NOMO-1 treated with dmso at 0.1 percent for 144 hours (cell line): ENCODE results near the gene TBX10.
A peak's percentile ranks its signal among the peaks of the same experiment; 100 is the strongest.

Experiments used
- DNase-seq: peaks from one replicate; lab custom pipeline; 2025; ENCODE audit not compliant: unreplicated experiment; lab: John Stamatoyannopoulos, UW

Gene TBX10

DNA sequence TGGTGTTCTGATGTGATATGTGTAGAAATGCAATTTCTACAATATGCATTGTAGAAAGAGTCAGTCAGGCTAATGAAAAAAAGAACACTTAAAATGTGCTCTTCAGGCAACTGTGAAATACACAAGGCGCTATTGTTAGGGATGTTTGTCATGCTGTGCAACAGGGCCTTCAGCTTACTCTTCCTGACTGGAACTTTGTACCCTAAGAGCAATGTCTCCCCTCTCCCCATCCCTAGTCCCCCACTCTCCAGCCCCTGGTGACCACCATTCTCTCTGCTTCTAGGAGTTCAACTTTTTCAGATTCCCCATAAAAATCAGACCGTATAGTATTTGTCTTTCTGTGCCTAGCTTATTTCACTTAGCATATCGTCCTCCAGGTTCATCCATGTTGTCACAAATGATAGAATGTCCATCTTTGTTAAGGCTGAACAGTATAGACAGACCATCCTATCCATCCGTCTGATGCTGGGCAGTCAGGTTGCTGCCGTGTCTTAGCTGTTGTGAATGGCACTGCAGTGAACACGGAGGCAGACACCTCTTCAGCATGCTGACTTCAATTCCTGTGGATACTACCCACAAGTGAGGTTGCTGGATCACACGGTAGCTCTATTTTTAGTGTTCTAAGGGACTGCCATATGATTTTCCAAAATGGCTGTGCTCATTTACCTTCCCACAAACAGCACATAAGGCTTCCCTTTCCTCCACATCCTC lies 22.2 kb downstream of the TBX10 start:
- DNase-seq = no peak

GRCh38 chr11:67616431-67617242 lies 22.9 kb downstream of the TBX10 start:
- no peak for DNase-seq

GRCh38 chr11:67615728-67616430 lies 23.7 kb downstream of the TBX10 start:
- no peak for DNase-seq

DNA sequence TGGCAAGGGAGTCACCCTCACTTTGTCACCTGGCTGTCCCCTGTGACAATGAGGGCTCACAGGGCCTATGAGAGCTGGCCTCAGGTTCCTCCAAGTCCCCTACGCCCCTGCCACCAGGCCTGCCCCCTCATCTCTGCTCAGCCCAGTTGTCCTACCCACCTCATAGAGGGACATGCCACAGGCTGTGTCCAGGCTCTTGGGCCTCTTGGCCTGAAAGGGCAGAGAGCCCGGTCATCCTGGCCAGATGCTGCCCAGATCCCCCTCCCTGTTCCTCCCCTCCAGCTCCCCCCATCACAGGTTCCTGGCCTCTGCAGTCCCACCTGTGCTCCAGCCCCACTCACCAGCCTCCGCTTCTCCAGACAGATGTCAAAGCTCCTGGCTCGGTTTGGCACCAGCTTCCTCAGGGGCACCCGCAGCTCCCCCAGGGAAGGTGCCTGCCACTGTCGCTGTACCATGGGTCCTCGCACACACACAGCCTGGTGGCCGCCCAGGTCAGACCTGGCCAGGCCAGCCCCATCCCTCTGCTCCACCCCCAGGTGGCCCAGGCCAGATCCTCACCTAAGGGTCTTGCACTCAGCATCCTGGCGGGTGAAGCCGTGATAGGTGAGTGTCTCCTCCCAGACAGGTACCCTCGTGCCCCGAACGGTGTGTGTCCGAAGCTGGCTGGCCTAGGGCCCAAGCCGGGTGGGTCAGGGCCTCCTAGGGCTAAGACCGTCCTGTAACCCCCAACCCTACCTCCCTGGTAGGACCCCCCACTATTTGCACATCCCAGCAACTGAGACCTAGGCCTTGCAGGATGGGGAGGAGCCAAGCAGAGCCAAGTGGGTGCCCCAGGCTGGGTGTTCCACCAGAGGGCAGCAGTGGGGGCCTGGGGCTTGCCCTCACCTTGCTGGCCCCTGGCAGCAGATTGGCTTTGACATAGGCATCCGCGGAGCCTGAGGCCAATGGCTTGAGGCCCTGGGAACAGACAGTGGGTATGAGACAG lies 24.5 kb downstream of the TBX10 start:
- no peak for DNase-seq

- peak; percentile 56 for DNase-seq
These were observed 25.4 kb downstream of the TBX10 start for GRCh38 chr11:67613960-67614715.

DNA sequence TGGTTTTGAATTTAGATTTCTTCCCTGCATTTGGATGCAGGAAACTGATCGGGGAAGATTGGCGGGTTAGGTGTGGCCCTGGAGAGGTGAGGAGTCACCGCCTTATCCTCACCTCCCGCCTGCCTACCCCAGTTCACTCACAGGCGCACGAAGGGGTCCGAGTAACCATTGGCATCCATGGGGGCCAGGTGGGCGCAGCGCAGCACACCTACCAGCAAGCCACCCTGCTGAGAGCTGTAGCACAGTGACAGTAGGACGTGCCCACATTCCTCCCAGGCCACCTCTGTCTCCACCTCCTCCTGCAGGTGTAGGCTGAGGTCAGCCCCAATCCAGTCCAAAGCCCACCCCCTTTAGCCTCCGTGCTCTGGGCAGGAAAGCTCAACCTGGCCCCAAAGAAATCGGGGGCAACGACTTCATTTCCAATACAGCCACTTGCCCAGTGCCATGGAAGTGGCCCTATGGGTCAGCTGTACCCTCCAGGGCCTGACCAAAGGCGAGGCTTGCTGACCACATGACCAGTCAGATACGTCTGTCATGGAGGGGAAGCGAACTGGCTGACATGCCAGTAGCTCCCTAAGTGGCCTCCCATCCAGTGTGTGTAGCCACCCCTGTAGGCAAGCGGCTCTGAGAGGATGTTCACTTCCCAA lies 26.1 kb downstream of the TBX10 start:
- no peak for DNase-seq

- no peak for DNase-seq
These were observed 26.8 kb downstream of the TBX10 start for GRCh38 chr11:67612751-67613150.

DNA sequence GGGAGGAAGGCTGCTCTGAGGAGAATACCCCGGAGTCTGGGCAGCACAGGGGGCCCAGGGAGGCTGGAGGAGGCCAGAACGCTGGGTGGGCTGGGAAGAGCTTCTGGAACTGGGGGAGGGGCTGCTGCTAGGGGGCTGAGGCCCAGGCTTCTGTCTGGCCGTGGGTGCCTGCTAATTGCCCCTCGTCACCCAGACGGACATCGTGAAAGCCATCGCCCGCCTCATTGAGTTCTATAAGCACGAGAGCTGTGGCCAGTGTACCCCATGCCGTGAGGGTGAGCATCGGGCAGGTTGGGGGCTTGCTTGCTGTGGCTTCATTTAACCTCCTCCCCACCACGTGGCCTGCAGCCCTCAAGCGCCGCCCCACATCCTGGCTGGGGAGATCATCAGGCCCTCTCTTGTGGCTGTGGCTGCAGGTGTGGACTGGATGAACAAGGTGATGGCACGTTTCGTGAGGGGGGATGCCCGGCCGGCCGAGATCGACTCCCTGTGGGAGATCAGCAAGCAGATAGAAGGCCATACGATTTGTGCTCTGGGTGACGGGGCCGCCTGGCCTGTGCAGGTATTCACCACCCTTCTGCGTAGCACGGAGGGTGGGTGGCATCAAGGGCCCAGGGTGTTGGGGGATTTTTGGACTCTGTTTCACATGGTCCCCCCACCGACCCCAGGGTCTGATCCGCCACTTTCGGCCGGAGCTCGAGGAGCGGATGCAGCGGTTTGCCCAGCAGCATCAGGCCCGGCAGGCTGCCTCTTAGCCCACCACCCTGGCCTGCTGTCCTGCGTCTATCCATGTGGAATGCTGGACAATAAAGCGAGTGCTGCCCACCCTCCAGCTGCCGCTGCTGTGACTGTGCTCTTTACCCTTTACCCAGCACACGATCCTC lies 27.6 kb downstream of the TBX10 start:
- DNase-seq = no peak

DNA sequence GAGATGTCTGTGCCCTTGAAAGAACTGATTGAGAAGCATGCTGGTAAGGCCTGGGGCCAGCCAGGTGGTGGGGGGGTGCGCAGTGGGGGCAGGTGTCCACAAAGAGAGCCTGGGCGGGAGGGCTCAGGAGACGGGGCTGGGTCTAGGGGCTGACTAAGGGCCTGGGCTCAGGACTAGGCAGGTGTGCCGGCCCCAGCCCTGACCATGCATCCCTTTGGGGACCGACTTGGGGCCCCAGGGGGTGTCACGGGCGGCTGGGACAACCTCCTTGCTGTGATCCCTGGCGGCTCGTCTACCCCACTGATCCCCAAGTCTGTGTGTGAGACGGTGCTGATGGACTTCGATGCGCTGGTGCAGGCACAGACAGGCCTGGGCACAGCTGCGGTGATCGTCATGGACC lies 28.4 kb downstream of the TBX10 start:
- DNase-seq = no peak

DNA sequence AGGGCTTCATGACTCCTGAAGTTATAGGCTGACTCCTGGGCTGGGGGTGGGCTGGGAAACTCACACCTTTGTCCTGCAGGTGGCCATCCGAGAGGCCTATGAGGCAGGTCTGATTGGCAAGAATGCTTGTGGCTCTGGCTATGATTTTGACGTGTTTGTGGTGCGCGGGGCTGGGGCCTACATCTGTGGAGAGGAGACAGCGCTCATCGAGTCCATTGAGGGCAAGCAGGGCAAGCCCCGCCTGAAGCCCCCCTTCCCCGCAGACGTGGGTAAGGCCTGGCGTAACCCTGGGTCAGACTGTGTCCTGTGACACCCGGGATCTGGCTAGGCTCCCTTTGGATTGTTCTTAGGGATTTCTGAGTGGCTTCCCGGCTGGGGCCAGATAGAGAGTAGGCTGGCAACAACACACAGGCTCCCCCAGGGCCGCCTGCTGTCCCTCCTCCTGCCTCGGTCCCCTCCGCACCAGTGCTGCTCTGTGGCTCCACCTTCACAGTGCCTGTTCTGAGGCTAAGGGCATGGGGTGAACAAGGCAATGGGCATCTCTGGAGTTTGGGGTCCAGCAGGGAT lies 29.2 kb downstream of the TBX10 start:
- DNase-seq = no peak

DNA sequence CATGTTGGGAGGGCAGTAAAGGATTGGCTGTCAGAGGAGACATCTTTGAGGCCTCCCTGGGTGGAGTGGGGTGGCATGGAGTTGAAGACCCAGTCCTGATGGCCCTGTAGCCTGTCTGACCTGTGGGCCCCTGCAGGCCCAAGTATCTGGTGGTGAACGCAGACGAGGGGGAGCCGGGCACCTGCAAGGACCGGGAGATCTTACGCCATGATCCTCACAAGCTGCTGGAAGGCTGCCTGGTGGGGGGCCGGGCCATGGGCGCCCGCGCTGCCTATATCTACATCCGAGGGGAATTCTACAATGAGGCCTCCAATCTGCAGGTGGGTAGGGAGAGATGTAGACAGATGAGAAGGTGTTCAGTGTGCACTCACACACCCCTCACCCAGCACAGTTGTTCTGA lies 30.2 kb downstream of the TBX10 start:
- no peak for DNase-seq

GRCh38 chr11:67608486-67608885 lies 31.1 kb downstream of the TBX10 start:
- no peak for DNase-seq

DNA sequence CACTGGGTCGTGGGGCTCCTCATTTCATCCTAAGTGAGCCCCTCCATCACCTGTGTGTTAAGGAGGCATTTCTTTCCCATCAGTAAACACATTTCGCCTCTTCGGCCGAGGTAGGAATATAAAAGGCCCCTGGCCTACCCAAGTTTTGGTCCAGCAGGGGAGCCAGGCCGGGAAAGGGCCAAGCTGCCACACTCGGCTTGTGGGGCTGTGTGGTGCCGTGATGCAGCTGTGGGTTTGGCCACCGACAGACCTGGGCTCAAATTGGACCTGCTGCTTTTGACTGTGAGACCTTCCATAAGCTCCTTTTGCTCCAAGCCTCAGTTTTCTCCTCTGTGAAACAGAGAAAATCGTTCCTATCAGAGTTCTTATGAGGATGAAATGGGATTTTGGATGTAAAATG lies 32.1 kb downstream of the TBX10 start:
- no peak for DNase-seq

DNA sequence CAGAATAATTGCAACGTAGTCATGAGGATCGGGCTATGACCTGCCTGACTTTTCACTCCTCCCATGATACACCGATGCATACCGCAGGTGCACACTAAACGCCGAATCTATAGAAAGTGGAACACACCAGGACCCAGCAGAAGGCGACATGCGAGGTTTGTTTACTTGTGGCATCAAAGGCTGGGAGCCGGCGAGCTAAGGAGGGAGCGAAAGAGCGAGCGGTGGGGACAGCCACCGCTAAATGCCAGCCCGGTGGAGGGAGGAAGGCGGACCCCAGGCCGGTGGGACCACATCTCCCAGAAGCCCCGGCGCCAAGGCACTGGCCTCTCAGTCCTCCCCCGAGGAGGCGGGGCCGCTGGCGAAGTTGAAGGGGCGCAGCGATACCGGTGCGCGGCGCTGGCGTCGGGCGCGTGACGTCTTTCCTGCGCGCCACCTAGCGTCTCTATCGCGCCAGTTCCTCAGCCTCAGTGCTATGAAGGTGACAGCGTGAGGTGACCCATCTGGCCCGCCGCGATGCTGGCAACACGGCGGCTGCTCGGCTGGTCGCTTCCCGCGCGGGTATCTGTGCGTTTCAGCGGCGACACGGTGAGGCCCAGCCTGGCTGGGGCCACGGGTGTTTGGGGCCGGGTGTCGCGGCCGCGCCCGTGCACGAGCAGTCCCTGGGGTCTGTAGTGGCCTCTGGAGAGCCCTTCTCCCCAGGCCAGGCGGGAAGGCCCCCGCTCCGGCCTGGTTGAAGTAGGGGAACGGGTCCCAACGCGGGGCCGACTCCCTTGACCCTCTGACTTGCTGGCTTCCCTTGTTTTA lies 32.9 kb downstream of the TBX10 start, which contains the start of gene NDUFV1:
NDUFV1 (plus strand) TSS at position 445 of the 804 bp plus-strand sequence; CDS start at position 514, 69 bp downstream.
- DNase-seq = peak; percentile 92

GRCh38 chr11:67606093-67606491 lies 33.5 kb downstream of the TBX10 start:
- no peak for DNase-seq

DNA sequence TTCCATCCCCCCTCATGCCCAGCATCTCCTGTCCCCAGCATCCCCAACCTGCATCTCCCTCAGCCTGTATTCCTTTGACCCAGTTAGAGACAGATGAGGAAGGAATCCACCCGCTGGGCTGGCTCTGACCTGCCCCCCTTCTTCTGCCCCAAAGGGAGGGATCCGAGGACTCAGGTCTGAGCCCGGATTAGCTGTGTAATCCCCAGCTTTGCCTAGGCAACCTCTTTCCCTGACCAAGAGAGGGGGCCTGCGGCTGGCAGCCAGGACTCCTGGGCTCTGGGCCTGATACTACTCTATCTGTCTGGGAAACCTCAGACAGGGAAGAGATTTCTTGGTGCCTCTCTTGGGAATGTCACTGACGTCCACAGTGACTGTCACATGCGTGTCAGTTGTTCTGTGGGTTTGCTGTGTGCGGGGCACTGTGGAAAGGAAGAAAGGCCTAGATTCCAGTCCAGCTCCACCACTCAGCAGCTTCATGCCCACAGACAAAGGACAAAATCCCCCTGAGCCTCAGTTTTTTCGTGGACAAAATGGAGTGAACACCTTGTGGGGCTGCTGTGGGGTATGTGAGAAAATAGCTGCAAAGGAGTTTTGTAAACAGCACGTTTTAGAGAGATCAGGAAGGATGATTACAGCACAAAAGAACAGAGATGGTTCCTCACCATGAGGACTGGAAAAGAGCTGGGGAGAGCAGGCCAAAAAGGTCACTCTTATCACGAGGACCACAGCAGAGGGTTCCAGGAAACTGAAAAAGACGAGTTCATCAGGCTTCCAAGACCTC lies 34.1 kb downstream of the TBX10 start:
- DNase-seq = no peak
